ENCODE measurements around the gene NOP14. TPM values are rescaled to one million over a fixed set of nuclear protein-coding genes. Genes with fewer than 3 reads are reported as not detected.

Gene NOP14
- total RNA-seq, 1 experiment from 2014 or later = 50.1 TPM

- H2AFZ ChIP-seq (ENCODE audit: low read length) = no peak overlapping the region
- H3K56ac ChIP-seq (ENCODE audit: insufficient read length, low read depth, low read length) = no peak overlapping the region
- no peak overlapping the region for H3K23ac ChIP-seq (ENCODE audit: insufficient read length, low read depth, low read length)
- no peak overlapping the region for H3K4me2 ChIP-seq (ENCODE audit: insufficient read depth, insufficient read length, low read length)
- H3K27ac ChIP-seq (ENCODE audit: insufficient read length, low read depth, low read length) = no peak overlapping the region
- no peak overlapping the region for H4K91ac ChIP-seq (ENCODE audit: insufficient read length, low read depth, low read length)
- H3K27me3 Mint-ChIP-seq (ENCODE audit: low read depth) = no peaks in the 10 kb centered on the region
- no peaks in the 10 kb centered on the region for H3K9me3 ChIP-seq (ENCODE audit: control insufficient read depth, low read depth, low read length)
- H3K27ac Mint-ChIP-seq = peak overlapping the region in 2 of 3 experiments; percentile 65 to 69; a peak in 2 of 7 replicates
- H2BK120ac ChIP-seq (ENCODE audit: low read depth, low read length, poor library complexity, severe bottlenecking) = no peak overlapping the region
- H3K4ac ChIP-seq (ENCODE audit: low read depth, low read length) = no peak overlapping the region
- H3K79me2 ChIP-seq (ENCODE audit: insufficient read depth, low read length) = no peaks in the 10 kb centered on the region
- H3K4me1 ChIP-seq (ENCODE audit: insufficient read depth, low read length) = peaks cover 6% of the 10 kb centered on the region; the same call in 1 of the 2 replicates
- no peak overlapping the region for H2BK20ac ChIP-seq (ENCODE audit: low read depth, low read length, poor library complexity, severe bottlenecking)
- no peaks in the 10 kb centered on the region for H3K27me3 ChIP-seq (ENCODE audit: insufficient read depth, low read length)
- no peak for DNase-seq
- H4K20me1 ChIP-seq (ENCODE audit: control insufficient read depth, insufficient read depth, insufficient read length) = peaks cover 2% of the 10 kb centered on the region
- H3K36me3 Mint-ChIP-seq (ENCODE audit: insufficient read depth in 1 of 3, low read depth in 3 of 3) = peaks cover 58 to 86% (median 82%) of the 10 kb centered on the region in 3 experiments
- H3K18ac ChIP-seq (ENCODE audit: insufficient read length, low read depth, low read length) = no peak overlapping the region
- peaks cover 32 to 42% of the 10 kb centered on the region in 2 experiments for H3K4me1 Mint-ChIP-seq
- no peak overlapping the region for H4K8ac ChIP-seq (replicated peaks; ENCODE audit: insufficient read length, low read depth, low read length)
- H3K9ac ChIP-seq (ENCODE audit: extremely low read depth, insufficient read length, low read length) = no peak overlapping the region
- peaks cover 4 to 19% of the 10 kb centered on the region in 2 experiments for H3K9me3 Mint-ChIP-seq
- no peak overlapping the region for H2BK5ac ChIP-seq (ENCODE audit: insufficient read length, low read length)
- no peak overlapping the region for H3K4me3 Mint-ChIP-seq
- H3K14ac ChIP-seq (ENCODE audit: insufficient read depth, low read length) = no peak overlapping the region
- H3T11ph ChIP-seq (ENCODE audit: low read length) = no peak overlapping the region
- H2AK5ac ChIP-seq (ENCODE audit: insufficient read length, low read length) = no peak overlapping the region
- TF ChIP-seq CTCF (conservative IDR thresholded peaks at IDR 0.05) = no peak
- H3K79me1 ChIP-seq (ENCODE audit: insufficient read depth, low read depth, low read length, poor library complexity, severe bottlenecking) = no peaks in the 10 kb centered on the region
- H3K23me2 ChIP-seq (ENCODE audit: insufficient read length, low read depth, low read length, poor library complexity, severe bottlenecking) = no peaks in the 10 kb centered on the region
- H2BK12ac ChIP-seq (ENCODE audit: insufficient read length, low read depth, low read length) = no peak overlapping the region
- WGBS (ENCODE audit: extremely low coverage, insufficient read length, low lambda C conversion rate) = no CpG with 5 or more reads among the region's 5 CpGs
- H4K5ac ChIP-seq (ENCODE audit: insufficient read length, low read depth, low read length) = no peak overlapping the region
- H2BK15ac ChIP-seq (ENCODE audit: low read depth, low read length) = no peak overlapping the region
Observed at GRCh38 chr4:2925496-2925895, 37.7 kb downstream of the NOP14 start.

All from H9 (cell line).